OCI-LY7 (cell line): Measurements from ENCODE around the gene KBTBD13. TPM values are rescaled to one million over a fixed set of nuclear protein-coding genes. Genes with fewer than 3 reads are reported as not detected.
A peak's percentile ranks its signal among the peaks of the same experiment; 100 is the strongest.

Experiments
- BruUV-seq: library from RNA; stranded (reverse); fragments of 400-500 nt; replicated peaks from 2 replicates; lab custom pipeline; 2021; lab: Mats Ljungman, UMichigan
- CTCF ChIA-PET: fragments of 300-600 bp; sonication (Branson Sonifier 250); formaldehyde crosslinking; loops from one replicate; lab custom pipeline; 2022; ENCODE audit warnings: antibody characterized with exemption; ENCODE audit not compliant: unreplicated experiment; lab: Charles Lee
- POLR2A ChIA-PET: fragments of 300-600 bp; sonication (Branson Sonifier 250); formaldehyde crosslinking; loops from one replicate; lab custom pipeline; 2022; ENCODE audit warnings: antibody characterized with exemption; lab: Charles Lee
- DNase-seq: peaks from one replicate; pipeline ENCODE4 v3.0.0-alpha.2; 2015; ENCODE audit warnings: low spot score
- H2AFZ ChIP-seq: fragments of 200-600 bp; sonication (generic), shearing (Covaris generic); 2 replicates; pipeline ENCODE4 v1.6.1; 2014; ENCODE audit warnings: mild to moderate bottlenecking, antibody characterized with exemption, low read length, moderate library complexity
- H3K27ac ChIP-seq: fragments of 200-600 bp; sonication (generic); 2 replicates; pipeline ENCODE4 v1.5.1; 2014; ENCODE audit warnings: mixed run types, low read depth, mild to moderate bottlenecking, moderate library complexity, low read length, inconsistent platforms; ENCODE audit not compliant: poor library complexity, severe bottlenecking
- H3K36me3 ChIP-seq: fragments of 200-600 bp; sonication (generic); 2 replicates; pipeline ENCODE4 v1.6.1; 2014; ENCODE audit warnings: mild to moderate bottlenecking, antibody characterized with exemption, low read length, moderate library complexity, mixed read lengths; ENCODE audit not compliant: insufficient read depth
- H3K4me1 ChIP-seq: fragments of 200-600 bp; sonication (generic); 2 replicates; pipeline ENCODE4 v1.5.1; 2014; ENCODE audit warnings: mild to moderate bottlenecking, low read length; ENCODE audit not compliant: insufficient read depth, poor library complexity, severe bottlenecking
- H3K4me2 ChIP-seq: fragments of 200-600 bp; sonication (generic); 2 replicates; pipeline ENCODE4 v1.6.1; 2014; ENCODE audit warnings: mild to moderate bottlenecking, low read length
- H3K4me3 ChIP-seq: fragments of 200-600 bp; sonication (generic); 2 replicates; pipeline ENCODE4 v1.5.1; 2014; ENCODE audit warnings: mild to moderate bottlenecking, low read depth, low read length; ENCODE audit not compliant: poor library complexity, severe bottlenecking
- H3K79me2 ChIP-seq: fragments of 200-600 bp; sonication (generic); 2 replicates; pipeline ENCODE4 v1.6.1; 2016; ENCODE audit warnings: low read depth, mild to moderate bottlenecking, low read length, moderate library complexity, mixed read lengths; ENCODE audit not compliant: insufficient read depth
- H3K9me2 ChIP-seq: fragments of 200-600 bp; sonication (generic); 2 replicates; pipeline ENCODE4 v1.6.1; 2016; ENCODE audit warnings: mild to moderate bottlenecking, low read length, mixed read lengths; ENCODE audit not compliant: insufficient read depth
- H3K9me3 ChIP-seq: fragments of 200-600 bp; sonication (generic); 2 replicates; pipeline ENCODE4 v1.6.1; 2014; ENCODE audit warnings: mild to moderate bottlenecking, mixed run types, low read length, mixed read lengths
- H4K20me1 ChIP-seq: fragments of 200-600 bp; sonication (generic); 2 replicates; pipeline ENCODE4 v1.6.1; 2014; ENCODE audit warnings: mild to moderate bottlenecking, antibody characterized with exemption, low read length, moderate library complexity, mixed read lengths; ENCODE audit not compliant: insufficient read depth
- CTCF ChIP-seq: fragments of 200-600 bp; sonication (generic); conservative IDR thresholded peaks from 2 replicates; pipeline ENCODE4 v1.5.1; 2014; ENCODE audit warnings: mild to moderate bottlenecking, antibody characterized with exemption, low read length, moderate library complexity, mixed read lengths
- EZH2phosphoT487 ChIP-seq: fragments of 200-600 bp; sonication (generic); IDR thresholded peaks from 2 replicates; pipeline ENCODE4 v1.6.1; 2018; ENCODE audit warnings: low read depth, borderline replicate concordance, mild to moderate bottlenecking, mixed run types, antibody characterized with exemption, low read length, moderate library complexity, mixed read lengths
- intact Hi-C: fragments of 100-400 bp; cut with micrococcal nuclease; formaldehyde crosslinking; loops from one replicate; pipeline ENCODE4 v1.10.0; 2022; ENCODE audit not compliant: unreplicated experiment
- total RNA-seq, 2 experiments: library from RNA; depleted of rRNA in 1 of 2; stranded (reverse); fragments of >200 nt in 1 of 2; shearing (Covaris generic) in 1 of 2; gene quantifications; 2 replicates each; pipeline ENCODE4 v1.2.3, GENCODE V29; 2014 to 2022

The KBTBD13 gene
- total RNA-seq, 2 experiments from 2014 or later = not detected

- no TSS peak for BruUV-seq
- POLR2A ChIA-PET = no interaction called here
- Histone ChIP-seq H4K20me1 (no peaks in the 10 kb centered on the region), H3K4me3 (no peak overlapping the region), H3K4me2 (no peak overlapping the region), H2AFZ (no peak overlapping the region), H3K4me1 (peaks cover 19% of the 10 kb centered on the region), H3K9me3 (no peaks in the 10 kb centered on the region), H3K36me3 (no peaks in the 10 kb centered on the region), H3K79me2 (no peaks in the 10 kb centered on the region), H3K9me2 (no peaks in the 10 kb centered on the region), H3K27ac (no peak overlapping the region)
- no peak for TF ChIP-seq EZH2phosphoT487
- TF ChIP-seq CTCF = no peak
- intact Hi-C loops = no loop called here
- no peak for DNase-seq
- CTCF ChIA-PET = no interaction called here
Measured at GRCh38 chr15:65051266-65051665, 25.3 kb upstream of the KBTBD13 start.

- intact Hi-C loops = no loop called here
- H3K36me3 ChIP-seq = no peaks in the 10 kb centered on the region
- H3K4me3 ChIP-seq = no peak overlapping the region
- no peak overlapping the region for H3K27ac ChIP-seq
- no peaks in the 10 kb centered on the region for H4K20me1 ChIP-seq
- no peaks in the 10 kb centered on the region for H3K9me2 ChIP-seq
- H2AFZ ChIP-seq = no peak overlapping the region
- peak; percentile 24 for DNase-seq
- ChIA-PET CTCF (interaction anchor here (0.7 kb wide), 1 partner anchor 13 kb away, joined by 7 read pairs; no protein-coding TSS in a partner anchor), POLR2A (interaction anchor here (0.7 to 1.5 kb wide), 7 partner anchors 11 to 1101 kb away, joined by 3 to 5 read pairs (median 4); partner anchors contain the start of gene RNU5B-1)
- TF ChIP-seq EZH2phosphoT487 = no peak
- BruUV-seq = no TSS peak
- H3K9me3 ChIP-seq = no peaks in the 10 kb centered on the region
- peaks cover 19% of the 10 kb centered on the region for H3K4me1 ChIP-seq
- no peak overlapping the region for H3K4me2 ChIP-seq
- H3K79me2 ChIP-seq = no peaks in the 10 kb centered on the region
Measured at GRCh38 chr15:65052956-65053355, 23.6 kb upstream of the KBTBD13 start.

GRCh38 chr15:65054333-65055200, 22.0 kb upstream of the KBTBD13 start:
- TF ChIP-seq EZH2phosphoT487 (no peak), CTCF (peak; percentile 85)
- ChIA-PET CTCF (no interaction called here), POLR2A (interaction anchor here (0.8 kb wide), 1 partner anchor 243 kb away, joined by 3 read pairs; no protein-coding TSS in a partner anchor)
- Histone ChIP-seq H3K9me3 (no peaks in the 10 kb centered on the region), H3K4me2 (no peak overlapping the region), H3K4me1 (peaks cover 17% of the 10 kb centered on the region), H3K36me3 (no peaks in the 10 kb centered on the region), H3K27ac (no peak overlapping the region), H3K9me2 (no peaks in the 10 kb centered on the region), H3K79me2 (no peaks in the 10 kb centered on the region), H2AFZ (no peak overlapping the region; the same call in 1 of the 2 replicates), H3K4me3 (no peak overlapping the region), H4K20me1 (no peaks in the 10 kb centered on the region)
- peak; percentile 70 for DNase-seq
- intact Hi-C loops = loop anchor here (1.0 to 2.0 kb wide), 4 partner anchors 21 to 243 kb away; no protein-coding TSS in a partner anchor
- no TSS peak for BruUV-seq
